ENCODE data around the gene C19orf38. TPM values are rescaled to one million over a fixed set of nuclear protein-coding genes. Genes with fewer than 3 reads are reported as not detected.

Gene C19orf38
- total RNA-seq, result not detected in 2 replicates
- long read RNA-seq, result 0 reads

- Mint-ChIP-seq H3K27me3 (ENCODE audit: low read depth) (peaks cover 3% of the 10 kb centered on the region), H3K4me3 (no peak within 1 kb of the TSS), H3K9me3 (peaks cover 4% of the 10 kb centered on the region), H3K4me1 (no peaks in the 10 kb centered on the region), H3K36me3 (ENCODE audit: low read depth) (no peaks in the 10 kb centered on the region), H3K27ac (ENCODE audit: unreplicated experiment) (no peak within 1 kb of the TSS)
- no peak for DNase-seq (ENCODE audit: low read depth, low spot score)
- no peak for TF ChIP-seq CTCF (conservative IDR thresholded peaks at IDR 0.05)
Observed at GRCh38 chr19:10848230-10848856, at the start of gene C19orf38. TSS of gene C19orf38 (plus strand) at chr19:10848415. CDS start at chr19:10848509, 94 bp downstream.

GRCh38 chr19:10800488-10800887, 47.7 kb upstream of the C19orf38 start:
- TF ChIP-seq CTCF (conservative IDR thresholded peaks at IDR 0.05), result no peak
- no peak for DNase-seq (ENCODE audit: low read depth, low spot score)
- H3K4me1 Mint-ChIP-seq, result no peaks in the 10 kb centered on the region
- peak overlapping the region; percentile 57 for H3K27ac Mint-ChIP-seq (ENCODE audit: unreplicated experiment)
- no peaks in the 10 kb centered on the region for H3K27me3 Mint-ChIP-seq (ENCODE audit: low read depth)
- peaks cover 9% of the 10 kb centered on the region for H3K36me3 Mint-ChIP-seq (ENCODE audit: low read depth)
- H3K9me3 Mint-ChIP-seq, result no peaks in the 10 kb centered on the region
- no peak overlapping the region for H3K4me3 Mint-ChIP-seq

- TF ChIP-seq CTCF (conservative IDR thresholded peaks at IDR 0.05), result no peak
- H3K4me3 Mint-ChIP-seq, result no peak overlapping the region
- no peaks in the 10 kb centered on the region for H3K27me3 Mint-ChIP-seq (ENCODE audit: low read depth)
- no peaks in the 10 kb centered on the region for H3K4me1 Mint-ChIP-seq
- peaks cover 9% of the 10 kb centered on the region for H3K36me3 Mint-ChIP-seq (ENCODE audit: low read depth)
- H3K9me3 Mint-ChIP-seq, result no peaks in the 10 kb centered on the region
- no peak for DNase-seq (ENCODE audit: low read depth, low spot score)
- H3K27ac Mint-ChIP-seq (ENCODE audit: unreplicated experiment), result no peak overlapping the region
Observed at GRCh38 chr19:10802479-10802878, 45.7 kb upstream of the C19orf38 start.

GRCh38 chr19:10803252-10803651, 45.0 kb upstream of the C19orf38 start:
- H3K4me1 Mint-ChIP-seq, result no peaks in the 10 kb centered on the region
- H3K36me3 Mint-ChIP-seq (ENCODE audit: low read depth), result peaks cover 9% of the 10 kb centered on the region
- H3K27me3 Mint-ChIP-seq (ENCODE audit: low read depth), result no peaks in the 10 kb centered on the region
- no peak for TF ChIP-seq CTCF (conservative IDR thresholded peaks at IDR 0.05)
- H3K27ac Mint-ChIP-seq (ENCODE audit: unreplicated experiment), result no peak overlapping the region
- no peaks in the 10 kb centered on the region for H3K9me3 Mint-ChIP-seq
- H3K4me3 Mint-ChIP-seq, result no peak overlapping the region
- DNase-seq (ENCODE audit: low read depth, low spot score), result no peak

- no peak for DNase-seq (ENCODE audit: low read depth, low spot score)
- Mint-ChIP-seq H3K36me3 (ENCODE audit: low read depth) (peaks cover 21% of the 10 kb centered on the region), H3K27ac (ENCODE audit: unreplicated experiment) (no peak overlapping the region), H3K4me3 (no peak overlapping the region), H3K27me3 (ENCODE audit: low read depth) (no peaks in the 10 kb centered on the region), H3K4me1 (no peaks in the 10 kb centered on the region), H3K9me3 (no peaks in the 10 kb centered on the region)
- TF ChIP-seq CTCF (conservative IDR thresholded peaks at IDR 0.05), result no peak
Observed at GRCh38 chr19:10805065-10805757, 43.0 kb upstream of the C19orf38 start.

Measured in neural crest cell (in vitro differentiated cells).